Measurements from ENCODE around the gene C9orf152.

C9orf152 gene

DNA sequence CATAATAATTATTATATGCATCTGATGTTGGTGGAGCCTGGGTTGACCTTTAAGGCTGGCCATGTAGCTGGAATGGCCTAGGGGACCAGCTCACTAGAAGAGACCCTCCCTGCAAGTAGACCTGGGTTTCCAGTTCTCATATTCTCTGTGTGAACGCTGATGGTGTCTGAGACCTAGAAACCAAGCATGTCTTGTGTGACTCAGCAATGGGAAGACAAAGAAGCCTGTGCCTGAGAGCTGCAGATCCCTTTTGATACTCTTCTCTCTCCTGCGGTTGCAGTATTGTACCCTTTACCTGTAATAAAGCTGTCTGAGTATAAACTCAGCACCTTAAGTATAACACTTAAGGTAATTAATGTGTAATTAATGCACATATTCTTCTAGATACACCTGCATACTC, 22.2 kb downstream of the C9orf152 start:
- no peak overlapping the region for H3K27ac ChIP-seq
- no peak overlapping the region for H3K9ac ChIP-seq
- TF ChIP-seq, protein P1, sequence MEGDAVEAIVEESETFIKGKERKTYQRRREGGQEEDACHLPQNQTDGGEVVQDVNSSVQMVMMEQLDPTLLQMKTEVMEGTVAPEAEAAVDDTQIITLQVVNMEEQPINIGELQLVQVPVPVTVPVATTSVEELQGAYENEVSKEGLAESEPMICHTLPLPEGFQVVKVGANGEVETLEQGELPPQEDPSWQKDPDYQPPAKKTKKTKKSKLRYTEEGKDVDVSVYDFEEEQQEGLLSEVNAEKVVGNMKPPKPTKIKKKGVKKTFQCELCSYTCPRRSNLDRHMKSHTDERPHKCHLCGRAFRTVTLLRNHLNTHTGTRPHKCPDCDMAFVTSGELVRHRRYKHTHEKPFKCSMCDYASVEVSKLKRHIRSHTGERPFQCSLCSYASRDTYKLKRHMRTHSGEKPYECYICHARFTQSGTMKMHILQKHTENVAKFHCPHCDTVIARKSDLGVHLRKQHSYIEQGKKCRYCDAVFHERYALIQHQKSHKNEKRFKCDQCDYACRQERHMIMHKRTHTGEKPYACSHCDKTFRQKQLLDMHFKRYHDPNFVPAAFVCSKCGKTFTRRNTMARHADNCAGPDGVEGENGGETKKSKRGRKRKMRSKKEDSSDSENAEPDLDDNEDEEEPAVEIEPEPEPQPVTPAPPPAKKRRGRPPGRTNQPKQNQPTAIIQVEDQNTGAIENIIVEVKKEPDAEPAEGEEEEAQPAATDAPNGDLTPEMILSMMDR (IDR thresholded peaks at IDR 0.05), result no peak
- no peaks in the 10 kb centered on the region for H3K4me1 ChIP-seq
- H3K79me2 ChIP-seq, result no peaks in the 10 kb centered on the region
- H3K4me3 ChIP-seq (ENCODE audit: low read depth, low read length), result no peak overlapping the region
- no peaks in the 10 kb centered on the region for H3K27me3 ChIP-seq (ENCODE audit: control insufficient read depth, insufficient read depth, low read length)
- H3K4me2 ChIP-seq (ENCODE audit: low read length), result no peak overlapping the region
- H2AFZ ChIP-seq, result no peak overlapping the region
- no peaks in the 10 kb centered on the region for H3K36me3 ChIP-seq (ENCODE audit: control insufficient read depth, insufficient read depth, low read length)
- no peaks in the 10 kb centered on the region for H3K9me3 ChIP-seq (ENCODE audit: control insufficient read depth, low read length)

DNA sequence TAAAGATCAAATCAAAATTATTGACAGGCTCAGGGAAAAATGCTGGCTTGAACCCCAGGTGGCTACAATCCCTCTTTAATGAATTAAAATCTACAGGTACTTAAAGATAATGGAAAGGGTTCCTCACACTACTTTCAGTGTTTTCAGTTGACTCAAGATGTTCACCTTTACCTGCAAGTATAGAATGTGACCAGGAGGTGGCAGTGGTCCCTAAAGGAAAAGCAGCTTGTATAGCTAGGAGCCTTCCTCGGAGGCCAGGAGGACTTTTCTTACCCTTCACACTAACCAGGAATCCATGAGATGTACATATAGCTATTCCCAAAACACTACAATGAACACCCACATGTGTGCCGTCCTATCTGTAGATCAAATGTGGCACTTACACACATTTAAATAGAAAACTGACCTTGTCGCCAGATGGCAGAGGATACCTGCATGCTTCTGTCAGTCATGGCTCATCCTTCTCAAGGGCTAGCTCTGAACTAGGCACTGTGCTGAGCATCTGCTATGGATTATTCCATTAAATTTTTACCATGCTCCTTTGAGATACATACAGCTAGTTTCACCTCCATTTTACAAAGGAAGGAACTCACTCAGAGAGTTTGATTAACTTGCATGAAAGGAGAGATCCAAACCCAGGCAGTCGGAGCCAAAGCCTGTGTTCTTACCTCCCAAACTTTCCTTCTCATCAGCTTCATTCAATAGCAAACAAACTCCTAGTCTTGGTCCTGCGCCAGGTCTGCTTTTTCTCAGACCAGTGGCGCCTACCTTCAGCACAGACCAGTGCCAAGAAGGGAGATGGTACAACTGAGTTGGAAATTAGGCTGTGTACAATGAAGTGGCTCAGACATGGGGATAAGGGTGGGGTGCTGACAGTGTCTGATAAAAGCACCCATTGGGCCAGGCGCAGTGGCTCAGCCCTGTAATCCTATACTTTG, 24.5 kb downstream of the C9orf152 start:
- H3K9me3 ChIP-seq (ENCODE audit: control insufficient read depth, low read length), result no peaks in the 10 kb centered on the region
- TF ChIP-seq, protein P1 (IDR thresholded peaks at IDR 0.05), result peak; percentile 52

DNA sequence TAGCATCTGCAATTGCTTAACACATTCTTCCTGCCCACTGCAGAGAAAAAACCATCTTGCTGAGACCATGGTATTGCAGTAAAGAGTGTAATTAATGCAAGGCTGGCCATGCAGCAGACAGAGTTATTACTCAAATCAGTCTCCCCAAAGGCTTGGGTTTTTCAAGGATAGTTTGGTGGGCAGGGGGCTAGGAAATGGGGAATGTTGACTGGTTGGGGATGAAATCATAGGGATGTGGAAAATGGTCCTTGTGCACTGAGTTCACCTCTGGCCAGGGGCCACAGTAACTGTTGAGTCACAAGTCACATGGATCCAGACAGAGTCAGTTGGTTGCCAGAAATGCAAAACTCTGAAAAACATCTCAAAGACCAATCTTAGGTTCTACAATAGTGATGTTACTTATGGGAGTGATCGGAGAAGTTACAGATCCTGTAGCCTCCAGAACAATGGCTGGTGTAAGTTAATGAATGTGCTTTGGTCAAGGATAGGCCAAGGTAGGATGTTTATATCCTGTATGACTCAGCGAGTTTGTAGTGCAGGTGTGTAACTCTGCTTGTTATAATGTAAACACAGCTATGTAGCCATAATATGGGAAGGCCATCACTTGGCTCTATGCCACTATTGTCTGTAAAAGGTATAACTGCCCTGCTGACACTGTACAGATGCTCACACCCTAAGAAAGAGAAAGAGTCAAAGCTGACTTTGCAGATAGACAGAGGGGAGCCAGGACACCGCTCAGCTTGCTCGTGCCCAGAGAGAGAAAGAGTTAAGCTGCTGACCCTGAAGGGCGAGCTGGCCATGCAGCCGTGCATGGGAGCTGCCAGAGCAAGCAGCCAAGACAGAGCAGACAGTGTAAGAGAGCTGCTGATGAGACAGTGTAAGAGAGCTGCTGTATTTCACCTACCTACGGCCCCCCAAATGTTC, 27.2 kb downstream of the C9orf152 start:
- Histone ChIP-seq H3K4me2 (ENCODE audit: low read length) (no peak overlapping the region), H3K9me3 (ENCODE audit: control insufficient read depth, low read length) (no peaks in the 10 kb centered on the region), H3K4me3 (ENCODE audit: low read depth, low read length) (no peak overlapping the region), H3K27ac (no peak overlapping the region), H3K79me2 (no peaks in the 10 kb centered on the region), H2AFZ (no peak overlapping the region), H3K36me3 (ENCODE audit: control insufficient read depth, insufficient read depth, low read length) (no peaks in the 10 kb centered on the region), H3K27me3 (ENCODE audit: control insufficient read depth, insufficient read depth, low read length) (no peaks in the 10 kb centered on the region), H3K9ac (no peak overlapping the region), H3K4me1 (no peaks in the 10 kb centered on the region)
- TF ChIP-seq, protein P1 (IDR thresholded peaks at IDR 0.05), result no peak

More for the DNA sequence above, 24.5 kb downstream of the C9orf152 start:
- H3K4me3 ChIP-seq (ENCODE audit: low read depth, low read length), result no peak overlapping the region
- no peak overlapping the region for H3K9ac ChIP-seq
- H3K36me3 ChIP-seq (ENCODE audit: control insufficient read depth, insufficient read depth, low read length), result no peaks in the 10 kb centered on the region
- H3K4me1 ChIP-seq, result no peaks in the 10 kb centered on the region
- no peak overlapping the region for H2AFZ ChIP-seq
- H3K79me2 ChIP-seq, result no peaks in the 10 kb centered on the region
- H3K27me3 ChIP-seq (ENCODE audit: control insufficient read depth, insufficient read depth, low read length), result no peaks in the 10 kb centered on the region
- no peak overlapping the region for H3K4me2 ChIP-seq (ENCODE audit: low read length)
- H3K27ac ChIP-seq, result no peak overlapping the region

DNA sequence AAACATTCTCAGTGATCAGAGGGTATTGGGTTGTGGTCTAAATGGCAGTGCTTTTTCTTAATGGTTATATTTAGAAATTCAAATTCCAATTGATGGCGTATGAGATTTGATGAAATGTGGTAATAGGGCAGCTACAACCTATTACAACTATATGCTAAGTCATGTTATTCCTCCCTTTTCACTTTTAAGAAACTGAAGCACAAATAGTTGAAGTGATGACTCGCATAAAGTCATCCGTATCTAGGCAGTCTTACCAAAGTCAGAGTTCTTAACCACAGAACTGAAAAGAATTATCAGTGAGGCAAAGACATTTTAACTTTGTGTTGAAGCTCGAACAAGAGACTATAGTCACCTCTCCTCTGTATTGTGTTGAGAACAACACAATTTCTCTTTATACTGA, 28.2 kb downstream of the C9orf152 start:
- no peaks in the 10 kb centered on the region for H3K27me3 ChIP-seq (ENCODE audit: control insufficient read depth, insufficient read depth, low read length)
- H3K4me3 ChIP-seq (ENCODE audit: low read depth, low read length), result no peak overlapping the region
- H3K9ac ChIP-seq, result no peak overlapping the region
- H3K36me3 ChIP-seq (ENCODE audit: control insufficient read depth, insufficient read depth, low read length), result no peaks in the 10 kb centered on the region
- TF ChIP-seq, protein P1 (IDR thresholded peaks at IDR 0.05), result no peak
- H3K4me1 ChIP-seq, result no peaks in the 10 kb centered on the region
- no peak overlapping the region for H3K27ac ChIP-seq
- H3K79me2 ChIP-seq, result no peaks in the 10 kb centered on the region
- H3K9me3 ChIP-seq (ENCODE audit: control insufficient read depth, low read length), result no peaks in the 10 kb centered on the region
- H3K4me2 ChIP-seq (ENCODE audit: low read length), result no peak overlapping the region
- no peak overlapping the region for H2AFZ ChIP-seq
